MCF 10A (cell line): Measurements from ENCODE around the gene NDUFAF8. TPM values are rescaled to one million over a fixed set of nuclear protein-coding genes. Genes with fewer than 3 reads are reported as not detected.

Experiments used
- BruUV-seq: library from RNA; stranded (reverse); fragments of 400-500 nt; replicated peaks from 2 replicates; lab custom pipeline; 2021; lab: Mats Ljungman, UMichigan
- CTCF ChIA-PET: fragments of 300-600 bp; sonication (Branson Sonifier 250); formaldehyde crosslinking; extraction: SDS; loops from one replicate; lab custom pipeline; 2021; ENCODE audit warnings: antibody characterized with exemption, inconsistent platforms; lab: Yijun Ruan, JAX
- POLR2A ChIA-PET: fragments of 300-600, 350-650 bp; sonication (Branson Sonifier 250); formaldehyde crosslinking; extraction: SDS; loops from one replicate; lab custom pipeline; 2020; ENCODE audit warnings: antibody characterized with exemption, inconsistent platforms; lab: Yijun Ruan, JAX
- DNase-seq: peaks from one replicate; pipeline ENCODE4 v3.0.0-alpha.2; 2018; ENCODE audit not compliant: unreplicated experiment
- H3K27ac Mint-ChIP-seq: one replicate; pipeline ENCODE4 v1.8.0; 2022; ENCODE audit warnings: mild to moderate bottlenecking, low read depth, mixed read lengths; ENCODE audit not compliant: unreplicated experiment
- H3K27me3 Mint-ChIP-seq: one replicate; pipeline ENCODE4 v1.8.0; 2022; ENCODE audit warnings: mixed read lengths; ENCODE audit not compliant: insufficient read depth, unreplicated experiment
- H3K36me3 Mint-ChIP-seq: one replicate; pipeline ENCODE4 v1.8.0; 2022; ENCODE audit warnings: mild to moderate bottlenecking, moderate library complexity, mixed read lengths; ENCODE audit not compliant: insufficient read depth, unreplicated experiment
- H3K4me1 Mint-ChIP-seq: one replicate; pipeline ENCODE4 v1.8.0; 2022; ENCODE audit warnings: mixed read lengths; ENCODE audit not compliant: insufficient read depth, unreplicated experiment
- H3K4me3 Mint-ChIP-seq: one replicate; pipeline ENCODE4 v1.8.0; 2022; ENCODE audit warnings: mild to moderate bottlenecking, moderate library complexity, mixed read lengths; ENCODE audit not compliant: unreplicated experiment
- H3K9me3 Mint-ChIP-seq: one replicate; pipeline ENCODE4 v1.8.0; 2022; ENCODE audit warnings: mixed read lengths; ENCODE audit not compliant: unreplicated experiment
- intact Hi-C: fragments of 100-400 bp; cut with micrococcal nuclease; formaldehyde crosslinking; loops from 2 replicates; pipeline ENCODE4 v1.14.1; 2022
- total RNA-seq: library from RNA; stranded (reverse); gene quantifications from 2 replicates; pipeline ENCODE4 v1.2.3, GENCODE V29; 2022
- TF ChIP-seq, protein P1 (sequence below): fragments of 200-600 bp; IDR thresholded peaks from one replicate; pipeline ENCODE4 v1.8.0; 2022; ENCODE audit warnings: antibody characterized with exemption, mild to moderate bottlenecking; ENCODE audit not compliant: unreplicated experiment

The NDUFAF8 gene
- total RNA-seq, 1 experiment from 2014 or later = 95.0 TPM

DNA sequence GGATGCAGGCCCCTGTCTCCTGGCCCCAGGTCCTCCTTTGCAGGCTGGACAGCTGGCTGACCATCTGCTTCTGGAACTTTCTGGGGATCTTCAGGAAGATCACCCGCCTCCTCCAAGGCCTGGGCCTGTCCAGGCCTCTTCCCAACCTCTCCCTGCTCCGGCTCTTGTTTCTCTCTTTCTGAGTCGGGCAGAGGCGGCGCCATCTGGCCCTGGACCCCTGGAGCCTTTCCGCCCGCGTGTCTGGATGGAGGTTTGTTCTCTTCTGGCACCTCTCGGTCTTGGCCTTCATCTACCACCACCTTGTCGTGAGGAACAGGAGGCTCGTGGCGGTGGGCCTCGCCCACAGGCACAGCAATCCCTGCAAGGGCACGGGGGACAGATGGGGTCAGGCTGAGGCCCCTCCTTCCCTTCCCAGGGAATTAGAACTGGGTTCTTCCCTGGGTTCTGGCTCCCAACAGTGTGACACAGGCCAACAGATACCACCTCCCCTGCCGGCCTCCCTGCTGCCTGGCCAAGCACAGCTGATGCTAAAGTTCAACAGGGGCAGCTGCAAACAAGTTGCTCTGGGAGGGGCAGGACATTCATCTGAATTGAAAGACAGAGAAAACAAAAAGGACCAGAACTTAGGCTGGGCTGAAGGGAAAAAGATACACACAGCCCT is 13.3 kb downstream of the NDUFAF8 start:
- ChIA-PET CTCF (interaction anchor here (0.6 to 3.0 kb wide), 14 partner anchors 10 to 400 kb away, joined by 3 to 29 read pairs (median 4); partner anchors contain the start of genes NDUFAF8 and TEPSIN), POLR2A (interaction anchor here (0.7 to 1.2 kb wide), 5 partner anchors 13 to 260 kb away, joined by 3 to 4 read pairs (median 3); partner anchors contain the start of genes ACTG1, NDUFAF8 and TEPSIN)
- TF ChIP-seq, protein P1, sequence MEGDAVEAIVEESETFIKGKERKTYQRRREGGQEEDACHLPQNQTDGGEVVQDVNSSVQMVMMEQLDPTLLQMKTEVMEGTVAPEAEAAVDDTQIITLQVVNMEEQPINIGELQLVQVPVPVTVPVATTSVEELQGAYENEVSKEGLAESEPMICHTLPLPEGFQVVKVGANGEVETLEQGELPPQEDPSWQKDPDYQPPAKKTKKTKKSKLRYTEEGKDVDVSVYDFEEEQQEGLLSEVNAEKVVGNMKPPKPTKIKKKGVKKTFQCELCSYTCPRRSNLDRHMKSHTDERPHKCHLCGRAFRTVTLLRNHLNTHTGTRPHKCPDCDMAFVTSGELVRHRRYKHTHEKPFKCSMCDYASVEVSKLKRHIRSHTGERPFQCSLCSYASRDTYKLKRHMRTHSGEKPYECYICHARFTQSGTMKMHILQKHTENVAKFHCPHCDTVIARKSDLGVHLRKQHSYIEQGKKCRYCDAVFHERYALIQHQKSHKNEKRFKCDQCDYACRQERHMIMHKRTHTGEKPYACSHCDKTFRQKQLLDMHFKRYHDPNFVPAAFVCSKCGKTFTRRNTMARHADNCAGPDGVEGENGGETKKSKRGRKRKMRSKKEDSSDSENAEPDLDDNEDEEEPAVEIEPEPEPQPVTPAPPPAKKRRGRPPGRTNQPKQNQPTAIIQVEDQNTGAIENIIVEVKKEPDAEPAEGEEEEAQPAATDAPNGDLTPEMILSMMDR = no peak
- TSS peak; percentile 54 for BruUV-seq
- Mint-ChIP-seq H3K27me3 (no peaks in the 10 kb centered on the region), H3K9me3 (no peaks in the 10 kb centered on the region), H3K27ac (no peak overlapping the region), H3K4me1 (no peaks in the 10 kb centered on the region), H3K4me3 (no peak overlapping the region), H3K36me3 (peaks cover 24% of the 10 kb centered on the region)
- intact Hi-C loops = loop anchor here (2.0 kb wide), 1 partner anchor 142 kb away; the partner anchor contains the start of gene BAHCC1
- DNase-seq = no peak

DNA sequence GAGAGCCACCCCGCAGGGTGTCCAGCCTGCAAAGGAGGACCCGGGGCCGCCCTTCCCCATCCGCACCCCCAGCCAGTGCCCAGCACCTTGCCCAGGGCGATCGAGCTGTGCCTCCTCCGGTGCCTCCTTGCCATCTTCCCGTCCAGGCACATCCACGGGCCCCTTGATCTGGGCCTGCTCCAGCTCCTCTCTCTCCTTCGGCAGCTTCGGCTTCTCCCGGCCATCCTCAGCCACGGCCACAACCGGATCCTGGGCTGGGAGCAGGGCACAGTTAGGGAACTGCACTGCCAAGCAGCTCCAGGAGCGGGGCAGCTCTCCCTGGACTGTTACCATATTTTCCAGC is 13.8 kb downstream of the NDUFAF8 start:
- intact Hi-C loops = loop anchor here (1.0 to 2.0 kb wide), 2 partner anchors 142 to 231 kb away; partner anchors contain the start of gene BAHCC1
- H3K27ac Mint-ChIP-seq = no peak overlapping the region
- peaks cover 22% of the 10 kb centered on the region for H3K36me3 Mint-ChIP-seq
- CTCF ChIA-PET = interaction anchor here (0.6 to 3.0 kb wide), 17 partner anchors 9 to 402 kb away, joined by 3 to 29 read pairs (median 4); partner anchors contain the start of genes BAHCC1, NDUFAF8 and TEPSIN
- H3K9me3 Mint-ChIP-seq = no peaks in the 10 kb centered on the region
- no peaks in the 10 kb centered on the region for H3K4me1 Mint-ChIP-seq
- DNase-seq = no peak
- TF ChIP-seq, protein P1 = no peak
- no TSS peak for BruUV-seq
- POLR2A ChIA-PET = interaction anchor here (0.7 to 1.2 kb wide), 5 partner anchors 14 to 259 kb away, joined by 3 to 4 read pairs (median 3); partner anchors contain the start of genes ACTG1, NDUFAF8 and TEPSIN
- H3K27me3 Mint-ChIP-seq = no peaks in the 10 kb centered on the region
- no peak overlapping the region for H3K4me3 Mint-ChIP-seq

DNA sequence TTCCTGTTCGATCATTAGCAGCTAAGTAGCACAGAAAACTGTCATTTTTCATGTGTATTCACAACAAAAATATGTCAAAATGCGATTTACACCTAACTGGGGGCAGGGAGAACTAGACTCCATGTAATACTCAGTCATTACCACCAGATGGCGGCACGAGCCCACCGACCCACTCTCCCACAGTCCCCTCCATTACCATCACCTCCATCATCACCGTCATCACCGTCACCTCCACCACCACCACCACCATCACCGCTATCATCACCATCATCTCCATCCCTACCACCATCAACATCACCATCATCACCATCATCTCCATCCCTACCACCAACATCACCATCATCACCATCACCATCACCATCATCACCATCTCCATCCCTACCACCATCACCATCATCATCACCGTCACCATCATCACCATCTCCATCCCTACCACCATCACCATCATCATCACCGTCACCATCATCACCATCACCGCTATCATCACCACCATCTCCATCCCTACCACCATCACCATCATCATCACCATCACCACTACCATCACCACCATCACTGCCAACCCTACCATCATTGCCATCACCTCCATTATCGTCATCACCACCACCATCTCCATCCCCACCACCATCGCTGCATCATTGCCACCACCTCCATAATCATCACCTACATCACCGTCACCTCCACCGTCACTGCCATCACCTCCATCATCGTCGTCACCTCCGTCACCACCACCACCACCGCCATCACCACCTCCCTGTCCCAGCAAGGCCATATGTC is 14.4 kb downstream of the NDUFAF8 start:
- TF ChIP-seq, protein P1 = peak; percentile 72
- CTCF ChIA-PET = interaction anchor here (0.6 to 3.0 kb wide), 24 partner anchors 9 to 403 kb away, joined by 3 to 29 read pairs (median 4); partner anchors contain the start of genes BAHCC1, NDUFAF8 and TEPSIN
- peaks cover 22% of the 10 kb centered on the region for H3K36me3 Mint-ChIP-seq
- no peaks in the 10 kb centered on the region for H3K9me3 Mint-ChIP-seq
- no peak overlapping the region for H3K4me3 Mint-ChIP-seq
- intact Hi-C loops = loop anchor here (1.0 to 2.0 kb wide), 2 partner anchors 141 to 231 kb away; partner anchors contain the start of gene BAHCC1
- DNase-seq = peak; percentile 45
- POLR2A ChIA-PET = interaction anchor here (0.7 to 1.2 kb wide), 7 partner anchors 14 to 259 kb away, joined by 3 to 5 read pairs (median 4); partner anchors contain the start of genes ACTG1, NDUFAF8 and TEPSIN
- BruUV-seq = no TSS peak
- no peak overlapping the region for H3K27ac Mint-ChIP-seq
- no peaks in the 10 kb centered on the region for H3K27me3 Mint-ChIP-seq
- no peaks in the 10 kb centered on the region for H3K4me1 Mint-ChIP-seq
